ENCODE results near the gene MICAL3.
"Not testable (repeated sequence)": the region's sequence is repeated elsewhere in the genome, so short reads cannot be mapped to it uniquely, and the experiment has no call there.

The MICAL3 gene

DNA sequence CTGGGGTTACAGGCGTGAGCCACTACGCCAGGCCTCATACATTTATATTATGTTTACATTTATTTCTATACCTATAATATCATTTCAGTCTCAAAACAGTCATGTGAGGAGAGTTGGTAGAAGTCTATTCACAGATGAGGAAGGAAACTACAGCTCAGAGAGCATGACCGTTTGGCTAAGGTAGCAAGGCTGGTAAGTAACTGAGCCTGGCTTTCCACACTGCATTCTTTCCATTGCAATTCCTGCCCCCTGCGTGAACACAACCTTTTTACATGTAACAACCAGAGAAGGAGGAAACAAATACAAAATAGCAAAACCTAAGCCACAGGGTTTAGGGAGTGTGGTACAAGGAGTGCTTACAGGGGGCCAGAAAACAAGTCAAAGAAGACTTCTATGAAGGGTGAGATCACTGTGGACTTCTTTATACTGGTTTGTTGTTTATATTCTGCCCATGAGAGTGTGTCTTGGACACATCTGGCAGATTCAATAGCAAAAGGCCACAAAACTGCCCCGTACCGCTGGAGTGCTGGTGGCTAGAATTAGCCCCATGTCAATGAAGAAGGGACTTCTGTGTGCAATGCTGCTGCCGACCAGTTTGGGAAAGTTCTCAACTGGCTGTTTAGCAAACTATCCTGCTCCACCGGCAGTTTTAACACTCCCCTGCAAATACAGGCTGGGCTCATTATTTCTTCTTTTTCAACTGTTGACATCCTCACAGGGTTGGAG, 19.0 kb downstream of the MICAL3 start:
- POLR2A ChIA-PET = no interaction called here
- CTCF ChIA-PET = no interaction called here
- DNase-seq (ENCODE audit: extremely low spot score) = no peak
- TF ChIP-seq CTBP1 (IDR thresholded peaks at IDR 0.05; ENCODE audit: borderline replicate concordance) = no peak
- no peak for TF ChIP-seq LEF1 (IDR thresholded peaks at IDR 0.05; ENCODE audit: borderline replicate concordance)
- no peak for TF ChIP-seq BHLHE40 (IDR thresholded peaks at IDR 0.05; ENCODE audit: borderline replicate concordance)

DNA sequence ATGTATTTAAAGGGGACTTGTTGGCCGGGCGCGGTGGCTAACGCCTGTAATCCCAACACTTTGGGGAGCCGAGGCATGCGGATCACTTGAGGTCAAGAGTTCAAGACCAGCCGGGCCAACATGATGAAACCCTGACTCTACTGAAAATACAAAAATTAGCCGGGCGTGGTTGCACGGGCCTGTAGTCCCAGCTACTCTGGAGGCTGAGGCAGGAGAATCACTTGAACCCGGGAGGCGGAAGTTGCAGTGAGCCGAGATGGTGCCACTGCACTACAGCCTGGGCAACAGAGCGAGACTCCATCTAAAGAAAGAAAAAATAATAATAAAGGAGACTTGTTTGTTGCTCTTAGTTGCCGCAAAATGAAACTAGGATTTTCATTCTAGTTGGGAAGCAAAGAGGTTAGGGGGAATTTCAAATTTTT, 22.5 kb downstream of the MICAL3 start:
- peak; percentile 57; the same call in 1 of the 2 replicates for TF ChIP-seq L3MBTL2 (conservative IDR thresholded peaks at IDR 0.05)
- CTCF ChIA-PET = interaction anchor here (0.7 kb wide), 1 partner anchor 74 kb away, joined by 4 read pairs; no protein-coding TSS in a partner anchor
- not testable (repeated sequence) for DNase-seq (ENCODE audit: extremely low spot score)
- POLR2A ChIA-PET = interaction anchor here (0.6 kb wide), 1 partner anchor 21 kb away, joined by 4 read pairs; no protein-coding TSS in a partner anchor

DNA sequence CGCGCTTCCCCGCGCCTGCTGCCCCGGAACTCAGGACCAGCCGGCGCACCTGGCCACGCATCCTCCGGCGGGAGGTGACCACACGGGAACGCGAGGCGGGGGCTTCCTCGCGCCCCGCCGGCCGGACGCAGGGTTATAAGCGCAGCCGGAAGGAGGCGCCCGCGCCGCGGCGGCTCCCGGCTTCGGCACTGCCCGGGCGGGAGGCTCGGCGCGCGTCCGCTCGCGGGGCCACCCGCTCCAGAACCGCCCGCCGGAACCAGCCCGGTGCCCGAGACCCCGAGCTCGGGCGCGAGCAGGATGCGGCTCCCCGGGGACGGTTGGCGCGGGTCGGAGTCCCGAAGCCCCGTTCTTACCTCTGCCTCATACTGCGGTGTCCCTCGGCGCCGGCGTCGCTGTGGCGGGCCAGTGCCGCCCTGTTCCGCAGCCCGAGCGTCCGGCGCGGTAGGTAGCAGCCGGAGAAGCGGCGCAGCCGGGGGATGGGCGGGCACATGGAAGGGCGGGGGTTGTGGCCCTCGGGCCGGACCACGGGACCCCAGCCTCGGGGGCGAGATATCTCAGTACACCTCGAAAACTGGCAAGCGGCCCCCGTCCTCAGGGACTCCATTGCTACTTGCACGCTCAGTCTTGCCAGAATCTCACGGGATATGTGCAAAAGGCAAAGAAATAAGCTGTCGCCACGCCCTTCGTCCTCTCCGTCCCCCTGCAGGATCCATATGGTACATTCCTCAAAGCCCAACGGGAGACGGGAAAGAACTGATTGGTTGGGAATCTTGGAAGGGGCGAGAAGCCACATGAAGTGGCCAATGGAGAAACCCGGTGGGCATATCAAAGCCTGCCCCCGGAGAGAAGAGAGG, 23.1 kb downstream of the MICAL3 start:
- TF ChIP-seq HDGF (IDR thresholded peaks at IDR 0.05; ENCODE audit: borderline replicate concordance) (no peak), FOXK2 (IDR thresholded peaks at IDR 0.05) (no peak), TARDBP (IDR thresholded peaks at IDR 0.05) (no peak), LEF1 (IDR thresholded peaks at IDR 0.05; ENCODE audit: borderline replicate concordance) (peak; percentile 42; the same call in 1 of the 2 replicates), FOXM1 (IDR thresholded peaks at IDR 0.05; ENCODE audit: borderline replicate concordance) (peak; percentile 99), CTBP1 (IDR thresholded peaks at IDR 0.05; ENCODE audit: borderline replicate concordance) (peak; percentile 35; the same call in 1 of the 2 replicates), SUZ12 (IDR thresholded peaks at IDR 0.05) (no peak), ARNT (IDR thresholded peaks at IDR 0.05) (peak; percentile 55), FOXA1 (IDR thresholded peaks at IDR 0.05) (no peak), SP1 (IDR thresholded peaks at IDR 0.05) (peak; percentile 40; the same call in 1 of the 2 replicates), ELF4 (IDR thresholded peaks at IDR 0.05) (peak; percentile 15; the same call in 1 of the 2 replicates), L3MBTL2 (conservative IDR thresholded peaks at IDR 0.05) (no peak; the same call in none of the 2 replicates), BHLHE40 (IDR thresholded peaks at IDR 0.05; ENCODE audit: borderline replicate concordance) (peak; percentile 93), ZNF384 (IDR thresholded peaks at IDR 0.05) (no peak), NFRKB (IDR thresholded peaks at IDR 0.05) (no peak)
- TF ChIP-seq, protein P1, sequence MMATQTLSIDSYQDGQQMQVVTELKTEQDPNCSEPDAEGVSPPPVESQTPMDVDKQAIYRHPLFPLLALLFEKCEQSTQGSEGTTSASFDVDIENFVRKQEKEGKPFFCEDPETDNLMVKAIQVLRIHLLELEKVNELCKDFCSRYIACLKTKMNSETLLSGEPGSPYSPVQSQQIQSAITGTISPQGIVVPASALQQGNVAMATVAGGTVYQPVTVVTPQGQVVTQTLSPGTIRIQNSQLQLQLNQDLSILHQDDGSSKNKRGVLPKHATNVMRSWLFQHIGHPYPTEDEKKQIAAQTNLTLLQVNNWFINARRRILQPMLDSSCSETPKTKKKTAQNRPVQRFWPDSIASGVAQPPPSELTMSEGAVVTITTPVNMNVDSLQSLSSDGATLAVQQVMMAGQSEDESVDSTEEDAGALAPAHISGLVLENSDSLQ (IDR thresholded peaks at IDR 0.05) = peak; percentile 70
- ChIA-PET CTCF (interaction anchor here (0.7 to 1.5 kb wide), 3 partner anchors 70 to 75 kb away, joined by 3 to 10 read pairs (median 4); no protein-coding TSS in a partner anchor), POLR2A (interaction anchor here (0.6 to 2.3 kb wide), 2 partner anchors 22 to 77 kb away, joined by 4 to 7 read pairs; partner anchors contain the start of gene PEX26)
- DNase-seq (ENCODE audit: extremely low spot score) = peak; percentile 98

DNA sequence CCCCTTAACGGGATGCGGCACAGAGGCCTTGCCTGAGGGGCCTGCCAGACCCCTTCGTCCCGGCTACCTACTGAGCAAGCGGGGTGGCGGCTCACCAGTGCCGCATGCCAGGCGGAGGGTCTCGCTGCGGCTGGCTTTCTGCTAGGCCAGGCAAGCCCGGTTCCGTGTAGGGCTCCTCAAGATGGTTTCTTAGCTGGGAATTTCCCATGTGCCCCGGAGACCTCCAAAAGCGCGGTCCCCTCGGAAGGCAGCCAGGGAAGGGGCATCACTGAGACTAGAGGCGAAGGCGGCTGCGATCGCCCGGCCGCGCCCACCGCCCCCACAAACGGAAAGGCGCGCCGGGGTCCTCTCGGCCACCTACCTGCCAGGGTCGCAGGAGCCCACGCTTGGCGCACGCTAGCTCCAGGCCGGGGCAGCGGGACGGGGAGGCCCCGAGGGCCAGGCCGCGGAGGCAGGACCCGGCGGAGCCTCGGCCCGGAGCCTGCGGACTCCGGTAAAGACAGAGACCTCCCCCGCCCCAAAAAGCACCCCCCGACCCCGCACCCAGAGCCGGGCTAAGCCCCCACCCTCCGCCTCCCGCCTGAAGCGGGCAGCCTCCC, 23.8 kb downstream of the MICAL3 start:
- DNase-seq (ENCODE audit: extremely low spot score) = peak; percentile 37
- TF ChIP-seq L3MBTL2 (conservative IDR thresholded peaks at IDR 0.05) (peak; percentile 53; the same call in 1 of the 2 replicates), ELF4 (IDR thresholded peaks at IDR 0.05) (no peak)
- ChIA-PET POLR2A (interaction anchor here (1.1 to 2.3 kb wide), 2 partner anchors 22 to 78 kb away, joined by 5 to 7 read pairs; partner anchors contain the start of gene PEX26), CTCF (interaction anchor here (0.8 to 1.5 kb wide), 4 partner anchors 23 to 76 kb away, joined by 3 to 10 read pairs (median 4); partner anchors contain the start of gene MICAL3)

DNA sequence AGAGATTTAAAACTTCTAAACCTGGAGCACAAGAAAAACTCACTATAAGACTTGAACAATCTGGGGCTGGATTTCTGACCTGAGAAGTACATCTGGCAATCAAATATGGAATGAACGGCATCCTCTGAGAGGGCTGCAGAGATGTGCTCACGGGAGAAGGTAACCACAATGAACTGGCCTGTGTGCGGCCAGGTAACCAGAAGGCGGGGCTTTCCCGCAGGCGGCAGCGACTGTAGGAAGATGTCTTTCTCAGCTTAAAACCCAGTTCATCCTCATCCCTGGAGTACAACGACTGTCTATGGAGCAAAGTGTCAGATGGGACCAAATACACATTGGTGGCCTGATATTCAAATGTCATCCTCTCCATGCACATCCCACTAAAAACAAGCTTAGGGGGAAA, 24.5 kb downstream of the MICAL3 start:
- ChIA-PET POLR2A (interaction anchor here (1.1 to 2.3 kb wide), 2 partner anchors 23 to 78 kb away, joined by 5 to 7 read pairs; partner anchors contain the start of gene PEX26), CTCF (interaction anchor here (0.8 to 1.5 kb wide), 4 partner anchors 24 to 76 kb away, joined by 3 to 10 read pairs (median 4); partner anchors contain the start of gene MICAL3)
- no peak for DNase-seq (ENCODE audit: extremely low spot score)
- TF ChIP-seq FOXM1 (IDR thresholded peaks at IDR 0.05; ENCODE audit: borderline replicate concordance) = no peak
- no peak for TF ChIP-seq SP1 (IDR thresholded peaks at IDR 0.05)
- no peak for TF ChIP-seq FOXA1 (IDR thresholded peaks at IDR 0.05)
- TF ChIP-seq NFRKB (IDR thresholded peaks at IDR 0.05) = no peak
- TF ChIP-seq ELF4 (IDR thresholded peaks at IDR 0.05) = no peak
- no peak for TF ChIP-seq BHLHE40 (IDR thresholded peaks at IDR 0.05; ENCODE audit: borderline replicate concordance)
- no peak for TF ChIP-seq CTBP1 (IDR thresholded peaks at IDR 0.05; ENCODE audit: borderline replicate concordance)
- TF ChIP-seq FOXK2 (IDR thresholded peaks at IDR 0.05) = no peak
- TF ChIP-seq L3MBTL2 (conservative IDR thresholded peaks at IDR 0.05) = no peak
- TF ChIP-seq, protein P1 (IDR thresholded peaks at IDR 0.05) = no peak
- TF ChIP-seq SUZ12 (IDR thresholded peaks at IDR 0.05) = no peak
- no peak for TF ChIP-seq ZNF384 (IDR thresholded peaks at IDR 0.05)
- no peak for TF ChIP-seq HDGF (IDR thresholded peaks at IDR 0.05; ENCODE audit: borderline replicate concordance)
- no peak for TF ChIP-seq TARDBP (IDR thresholded peaks at IDR 0.05)
- no peak for TF ChIP-seq LEF1 (IDR thresholded peaks at IDR 0.05; ENCODE audit: borderline replicate concordance)

DNA sequence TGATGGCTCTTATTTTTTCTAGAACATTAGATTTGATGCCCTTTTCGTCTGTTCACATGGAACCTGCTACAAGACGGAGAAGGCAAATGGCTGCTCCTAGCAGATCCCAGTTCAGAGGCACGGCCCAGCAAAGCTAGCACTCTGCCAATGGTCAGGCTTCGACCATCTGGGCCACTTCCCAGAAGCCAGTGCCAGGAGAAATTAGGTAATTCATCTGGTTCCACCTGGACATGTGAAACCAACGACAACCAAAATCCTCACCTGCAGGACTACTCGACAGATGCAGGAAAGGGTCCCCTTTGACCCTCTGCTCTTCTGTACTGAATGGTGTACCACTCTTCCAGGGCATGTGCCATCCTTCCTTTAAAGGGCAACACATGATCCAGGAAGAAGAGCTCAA, 25.4 kb downstream of the MICAL3 start:
- TF ChIP-seq, protein P1 (IDR thresholded peaks at IDR 0.05) = no peak
- TF ChIP-seq CTBP1 (IDR thresholded peaks at IDR 0.05; ENCODE audit: borderline replicate concordance) = no peak
- ChIA-PET POLR2A (interaction anchor here (2.3 kb wide), 1 partner anchor 79 kb away, joined by 7 read pairs; the partner anchor contains the start of gene PEX26), CTCF (interaction anchor here (1.5 kb wide), 1 partner anchor 26 kb away, joined by 3 read pairs; the partner anchor contains the start of gene MICAL3)
- DNase-seq (ENCODE audit: extremely low spot score) = no peak
